GM23248 (cell line): ENCODE results near the gene ENTR1. TPM values are rescaled to one million over a fixed set of nuclear protein-coding genes. Genes with fewer than 3 reads are reported as not detected.

Experiments used
- DNase-seq: peaks from one replicate; pipeline ENCODE4 v3.0.0-alpha.2; 2015
- H2AFZ ChIP-seq: fragments of 200-600 bp; sonication (generic); 2 replicates; pipeline ENCODE4 v1.6.1; 2016; ENCODE audit warnings: antibody characterized with exemption
- H3F3A ChIP-seq: fragments of 200-600 bp; sonication (generic); 2 replicates; pipeline ENCODE4 v1.6.1; 2016; ENCODE audit warnings: mild to moderate bottlenecking, antibody characterized with exemption, mixed run types; ENCODE audit not compliant: insufficient read depth
- H3K27ac ChIP-seq: fragments of 200-600 bp; sonication (generic); 2 replicates; pipeline ENCODE4 v1.5.1; 2016; ENCODE audit warnings: mild to moderate bottlenecking
- H3K27me3 ChIP-seq: fragments of 200-600 bp; sonication (generic); replicated peaks from 2 replicates; pipeline ENCODE4 v1.6.1; 2016; ENCODE audit warnings: mild to moderate bottlenecking; ENCODE audit not compliant: insufficient read depth
- H3K36me3 ChIP-seq: fragments of 200-600 bp; sonication (generic); 2 replicates; pipeline ENCODE4 v1.6.1; 2016; ENCODE audit warnings: low read depth, mild to moderate bottlenecking
- H3K4me1 ChIP-seq: fragments of 200-600 bp; sonication (generic); 2 replicates; pipeline ENCODE4 v1.6.1; 2016; ENCODE audit warnings: mild to moderate bottlenecking; ENCODE audit not compliant: insufficient read depth
- H3K4me2 ChIP-seq: fragments of 200-600 bp; sonication (generic); one replicate; pipeline ENCODE4 v1.6.1; 2016; ENCODE audit warnings: mild to moderate bottlenecking; ENCODE audit not compliant: unreplicated experiment
- H3K4me3 ChIP-seq: fragments of 200-600 bp; sonication (generic); 2 replicates; pipeline ENCODE4 v1.5.1; 2016; ENCODE audit warnings: mild to moderate bottlenecking
- H3K79me2 ChIP-seq: fragments of 200-600 bp; sonication (generic); 2 replicates; pipeline ENCODE4 v1.6.1; 2016; ENCODE audit warnings: mild to moderate bottlenecking; ENCODE audit not compliant: insufficient read depth
- H3K9ac ChIP-seq: fragments of 200-600 bp; sonication (generic); 2 replicates; pipeline ENCODE4 v1.6.1; 2016; ENCODE audit warnings: mild to moderate bottlenecking
- H3K9me2 ChIP-seq: fragments of 200-600 bp; sonication (generic); 2 replicates; pipeline ENCODE4 v1.6.1; 2016; ENCODE audit warnings: mixed run types, mild to moderate bottlenecking, moderate library complexity; ENCODE audit not compliant: insufficient read depth
- H3K9me3 ChIP-seq: fragments of 200-600 bp; sonication (generic); one replicate; pipeline ENCODE4 v1.6.1; 2017; ENCODE audit warnings: low read depth
- H4K20me1 ChIP-seq: fragments of 200-600 bp; sonication (generic); 2 replicates; pipeline ENCODE4 v1.6.0; 2016; ENCODE audit not compliant: insufficient read depth
- EZH2 ChIP-seq: fragments of 200-600 bp; sonication (generic); IDR thresholded peaks from 2 replicates; pipeline ENCODE4 v1.6.1; 2018; ENCODE audit warnings: antibody characterized with exemption, mild to moderate bottlenecking; ENCODE audit not compliant: insufficient read depth, poor library complexity, severe bottlenecking
- EZH2phosphoT487 ChIP-seq: fragments of 200-600 bp; sonication (generic); IDR thresholded peaks from 2 replicates; pipeline ENCODE4 v1.6.1; 2018; ENCODE audit warnings: antibody characterized with exemption, moderate library complexity, mild to moderate bottlenecking, low read depth; ENCODE audit not compliant: insufficient read depth
- WGBS, 2 experiments: methylation state at CpG; one replicate each; pipeline ENCODE4 v1.1.6; 2015 to 2017; ENCODE audit warnings: low lambda C conversion rate in 2 of 2, low coverage in 1 of 2; ENCODE audit errors: missing lambda C conversion rate in 2 of 2; 5-methylcytosine and 5-hydroxymethylcytosine counted together
- in situ Hi-C: fragments of 300-500 bp; cut with MboI; formaldehyde crosslinking; loops from 2 replicates; pipeline ENCODE4 v1.15.0; 2020
- polyA plus RNA-seq: library from polyadenylated mRNA; unstranded; fragments of >200 nt; fragmentation: Nextera tagmentation; extraction: Ambion mirVana; gene quantifications from 2 replicates; pipeline ENCODE4 v1.2.1, GENCODE V29; 2016
- total RNA-seq: library from RNA; depleted of rRNA; stranded (reverse); fragments of >200 nt; shearing (Covaris generic); gene quantifications from 2 replicates; pipeline ENCODE4 v1.2.3, GENCODE V29; 2014

Gene ENTR1
- total and polyA plus RNA-seq, 2 experiments from 2014 or later, result 11.2 to 36.4 TPM

- in situ Hi-C loops, result no loop called here
- peaks cover 7% of the 10 kb centered on the region for H3K4me1 ChIP-seq
- H4K20me1 ChIP-seq, result no peaks in the 10 kb centered on the region
- no peak for TF ChIP-seq EZH2phosphoT487
- no peak for TF ChIP-seq EZH2
- H3K9me2 ChIP-seq, result no peaks in the 10 kb centered on the region
- no peak overlapping the region for H3K9ac ChIP-seq
- no peak overlapping the region for H2AFZ ChIP-seq
- WGBS, 2 experiments, result 73 to 75% methylated on average over 13 of the region's 13 CpGs
- no peaks in the 10 kb centered on the region for H3K27me3 ChIP-seq
- H3K4me2 ChIP-seq, result no peak overlapping the region
- H3K9me3 ChIP-seq, result no peaks in the 10 kb centered on the region
- no peak for DNase-seq
- no peaks in the 10 kb centered on the region for H3K36me3 ChIP-seq
- H3K27ac ChIP-seq, result no peak overlapping the region
- peaks cover 26% of the 10 kb centered on the region for H3K79me2 ChIP-seq
- H3K4me3 ChIP-seq, result no peak overlapping the region
- H3F3A ChIP-seq, result peaks cover 10% of the 10 kb centered on the region; the same call in 1 of the 2 replicates
These were observed 8.3 kb downstream of the ENTR1 start for GRCh38 chr9:136402067-136402466.

DNA sequence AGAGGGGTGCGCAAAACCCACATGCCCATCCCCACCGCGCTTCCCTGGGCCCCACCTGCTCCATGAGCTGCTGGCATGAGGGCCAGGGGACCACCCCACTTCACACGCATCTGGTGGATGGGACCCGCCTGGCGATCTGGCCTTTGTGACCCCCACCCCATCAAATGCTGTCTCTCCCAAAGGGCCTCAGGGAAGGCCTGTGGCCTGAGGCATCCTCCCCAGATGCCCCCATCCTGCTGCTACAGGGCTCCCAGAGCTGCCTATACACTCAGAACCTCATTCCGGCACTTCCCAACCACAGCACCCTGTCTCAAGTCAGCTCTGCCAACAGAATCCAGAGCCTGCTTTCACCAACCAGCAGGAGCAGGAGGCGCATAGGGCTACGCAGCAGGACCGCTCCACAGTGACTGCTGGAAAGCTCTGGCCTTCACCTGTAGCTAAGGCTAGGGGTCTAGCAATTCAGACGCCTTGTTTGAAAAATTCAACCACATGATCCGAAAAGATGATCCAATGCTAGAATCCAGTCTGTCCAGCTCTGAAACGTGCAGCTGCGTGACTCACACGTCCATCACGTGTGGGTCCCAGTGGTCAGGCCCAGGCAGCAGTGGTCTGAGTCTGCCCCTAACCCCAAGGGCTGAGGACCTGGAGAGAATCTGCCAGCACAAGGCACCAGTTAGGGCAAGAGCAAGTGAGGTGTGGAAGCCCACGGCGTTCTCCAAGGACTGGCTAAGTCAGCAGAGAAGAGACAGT lies 9.1 kb downstream of the ENTR1 start:
- Histone ChIP-seq H3K4me1 (peaks cover 7% of the 10 kb centered on the region), H4K20me1 (no peaks in the 10 kb centered on the region), H3K79me2 (peaks cover 33% of the 10 kb centered on the region), H2AFZ (no peak overlapping the region), H3K36me3 (no peaks in the 10 kb centered on the region), H3K9me3 (no peaks in the 10 kb centered on the region), H3K27ac (no peak overlapping the region), H3K9ac (peak overlapping the region; percentile 85; the same call in 1 of the 2 replicates), H3K27me3 (no peaks in the 10 kb centered on the region), H3K4me2 (no peak overlapping the region), H3K9me2 (no peaks in the 10 kb centered on the region), H3K4me3 (no peak overlapping the region), H3F3A (peaks cover 10% of the 10 kb centered on the region; the same call in 1 of the 2 replicates)
- no peak for TF ChIP-seq EZH2
- no peak for TF ChIP-seq EZH2phosphoT487
- WGBS, 2 experiments, result 85 to 86% methylated on average over 18 of the region's 18 CpGs
- in situ Hi-C loops, result no loop called here
- DNase-seq, result peak; percentile 30

DNA sequence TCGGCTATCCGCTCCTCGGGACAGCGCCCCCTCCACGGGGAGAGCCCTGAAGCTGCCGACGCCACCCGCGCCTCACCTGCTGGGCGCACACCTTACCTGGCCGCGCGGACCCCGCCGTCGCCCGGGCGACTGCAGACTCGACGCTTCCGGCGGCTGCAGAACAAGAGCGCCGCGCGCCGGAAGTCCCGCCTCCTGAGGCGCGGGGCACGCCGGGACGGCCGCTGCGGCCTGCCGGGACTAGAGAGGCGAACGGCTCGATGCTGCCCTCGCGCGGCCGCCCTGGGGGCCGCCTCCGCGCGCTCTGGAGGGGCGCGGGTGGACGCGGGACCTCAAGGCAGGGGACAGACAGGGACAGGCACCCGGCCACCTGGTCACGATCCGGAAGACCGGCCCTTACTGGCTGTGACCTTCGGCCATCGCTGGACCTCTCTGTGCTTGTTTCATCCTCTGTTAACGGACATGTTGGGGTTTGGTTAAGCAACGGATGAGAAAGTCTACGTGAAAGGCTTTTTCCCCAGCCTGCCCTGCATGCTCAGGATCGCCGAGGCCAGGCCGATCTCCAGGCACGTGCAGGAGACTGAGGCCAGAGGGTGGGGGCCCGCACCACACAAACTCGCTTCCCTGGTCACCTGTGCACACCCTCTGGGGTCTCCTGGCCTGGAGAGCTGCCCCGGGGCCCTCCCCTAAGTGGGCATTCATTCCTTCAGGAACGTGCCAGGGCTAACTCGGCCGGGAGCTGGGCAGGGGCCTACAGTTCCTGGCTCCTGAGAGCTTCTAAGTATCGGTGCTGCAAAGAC lies 10.2 kb downstream of the ENTR1 start, which contains the start of gene SNAPC4:
Gene SNAPC4 (minus strand): TSS at position 133 of the 797 bp plus-strand sequence. CDS start 1,742 bp downstream, outside the sequence.
- H3K36me3 ChIP-seq, result no peaks in the 10 kb centered on the region

GRCh38 chr9:136399176-136400037 lies 11.0 kb downstream of the ENTR1 start:
- no peaks in the 10 kb centered on the region for H3K9me3 ChIP-seq
- no peaks in the 10 kb centered on the region for H4K20me1 ChIP-seq
- 1 to 2% methylated on average over 35 to 41 of the region's 67 CpGs for WGBS, 2 experiments
- DNase-seq, result peak; percentile 65
- H3K4me1 ChIP-seq, result peaks cover 7% of the 10 kb centered on the region
- peak overlapping the region; percentile 90 for H3K4me3 ChIP-seq
- peak overlapping the region; percentile 48 for H3K27ac ChIP-seq
- H3K36me3 ChIP-seq, result no peaks in the 10 kb centered on the region
- no peaks in the 10 kb centered on the region for H3K27me3 ChIP-seq
- no peaks in the 10 kb centered on the region for H3K9me2 ChIP-seq
- in situ Hi-C loops, result no loop called here
- peaks cover 10% of the 10 kb centered on the region; the same call in 1 of the 2 replicates for H3F3A ChIP-seq
- peak overlapping the region; percentile 85 for H3K9ac ChIP-seq
- peaks cover 44% of the 10 kb centered on the region for H3K79me2 ChIP-seq
- H3K4me2 ChIP-seq, result peak overlapping the region; percentile 92
- peak overlapping the region; percentile 63 for H2AFZ ChIP-seq
- TF ChIP-seq EZH2, result no peak
- TF ChIP-seq EZH2phosphoT487, result no peak

More for the DNA sequence above, 10.2 kb downstream of the ENTR1 start, which contains the start of gene SNAPC4:
- in situ Hi-C loops, result no loop called here
- Histone ChIP-seq H3K9ac (peak within 1 kb of the TSS; percentile 85), H3K4me1 (peaks cover 7% of the 10 kb centered on the region), H3K9me2 (no peaks in the 10 kb centered on the region), H3F3A (peaks cover 10% of the 10 kb centered on the region; the same call in 1 of the 2 replicates), H3K4me2 (peak within 1 kb of the TSS; percentile 92), H3K4me3 (peak within 1 kb of the TSS; percentile 90), H2AFZ (peak within 1 kb of the TSS; percentile 63), H4K20me1 (no peaks in the 10 kb centered on the region), H3K79me2 (peaks cover 43% of the 10 kb centered on the region), H3K27me3 (no peaks in the 10 kb centered on the region), H3K27ac (peak within 1 kb of the TSS; percentile 48), H3K9me3 (no peaks in the 10 kb centered on the region)
- 3 to 5% methylated on average over 59 to 62 of the region's 71 CpGs for WGBS, 2 experiments
- TF ChIP-seq EZH2 (no peak), EZH2phosphoT487 (no peak)
- peak; percentile 95 for DNase-seq
